Umbilical cord (tissue), 2 donors: ENCODE results near the gene SCN9A. TPM values are rescaled to one million over a fixed set of nuclear protein-coding genes. Genes with fewer than 3 reads are reported as not detected.

Experiments used
- DNase-seq: peaks from one replicate; pipeline ENCODE4 v3.0.0-alpha.2; 2015; ENCODE audit warnings: low spot score
- total RNA-seq: library from RNA; depleted of rRNA; stranded (reverse); fragments of >200 nt; gene quantifications from one replicate; pipeline ENCODE4 v1.2.3, GENCODE V29; 2014; ENCODE audit warnings: low replicate concordance; ENCODE audit not compliant: insufficient read depth

SCN9A gene
- total RNA-seq, 1 donor from 2014 or later = 8.2 TPM

- DNase-seq = peak; percentile 52
Observed at GRCh38 chr2:166180951-166181812, 194.6 kb downstream of the SCN9A start.

DNA sequence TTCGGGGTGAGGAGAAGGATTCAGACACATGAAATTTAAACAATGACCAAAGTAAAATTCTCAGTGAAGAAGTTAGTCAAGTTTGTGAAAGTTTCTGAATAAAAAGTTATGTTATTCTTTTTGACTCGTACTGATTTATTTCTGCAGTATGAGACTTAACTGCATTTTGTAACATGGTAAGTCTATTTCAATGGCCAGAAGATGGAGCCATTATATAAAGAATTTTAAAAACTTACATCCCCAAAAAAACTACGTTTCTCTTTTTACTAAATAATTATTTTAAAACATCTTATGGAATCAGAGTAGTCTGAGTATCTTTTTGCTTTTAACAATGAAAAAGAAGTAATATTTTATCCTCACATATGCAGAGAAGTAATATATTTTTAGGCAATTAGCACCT is 196.5 kb downstream of the SCN9A start:
- DNase-seq = no peak

DNA sequence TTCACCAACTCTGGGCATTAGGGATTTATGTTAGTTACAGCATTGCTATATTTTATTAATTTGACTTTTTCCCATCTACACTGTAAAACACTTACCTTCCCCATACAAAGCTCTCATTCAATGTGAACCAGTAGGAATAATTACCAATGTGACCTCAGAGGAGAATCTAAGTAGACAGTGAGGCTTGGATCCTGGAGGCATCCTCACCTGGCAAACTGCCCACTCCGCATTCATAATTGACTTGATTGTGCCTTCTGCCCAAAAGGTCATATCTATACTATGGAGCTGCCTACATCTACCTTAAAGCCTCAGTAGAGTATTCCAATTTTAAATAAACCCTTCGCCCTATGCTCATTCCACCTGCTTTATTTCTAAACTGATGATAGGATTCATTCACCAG is 202.5 kb downstream of the SCN9A start:
- no peak for DNase-seq

DNA sequence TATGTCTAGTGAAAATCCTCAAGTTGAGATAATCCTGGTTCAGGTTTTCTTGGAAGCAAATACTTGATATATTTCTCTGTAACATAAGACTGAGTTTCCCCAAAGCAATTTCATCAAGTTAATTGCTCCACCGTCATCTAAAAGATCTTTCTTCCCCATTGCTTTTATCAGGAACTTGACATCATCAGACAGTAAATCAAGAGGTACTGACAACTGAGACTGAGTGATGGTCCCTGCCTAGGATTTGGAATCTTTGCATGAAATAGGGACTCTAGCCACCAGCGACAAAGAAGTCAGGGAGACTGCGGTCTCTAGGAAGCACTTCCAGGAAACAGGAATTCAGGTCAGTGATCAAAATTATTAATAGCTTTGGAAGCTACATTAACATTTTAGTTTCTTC is 204.5 kb downstream of the SCN9A start:
- no peak for DNase-seq

- no peak for DNase-seq
Observed at GRCh38 chr2:166170356-166170755, 205.4 kb downstream of the SCN9A start.

DNA sequence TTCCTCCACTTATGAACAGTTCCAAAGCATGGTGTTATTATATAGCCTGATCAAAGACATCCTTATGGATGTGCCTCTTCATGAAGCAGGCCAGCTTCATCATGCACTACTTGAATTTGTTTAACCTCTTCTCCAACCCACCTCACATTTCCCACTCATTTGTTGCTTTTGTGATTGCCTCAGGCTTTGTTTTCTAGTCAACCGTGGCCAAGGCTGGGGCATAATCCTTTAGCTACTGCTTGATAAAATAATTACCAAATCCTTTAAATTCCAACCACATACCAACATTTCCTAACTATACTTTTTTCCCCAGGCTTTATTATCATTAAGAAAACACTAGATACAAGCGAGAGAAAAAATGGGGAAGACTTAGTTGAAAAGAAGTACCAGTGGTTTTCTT is 208.3 kb downstream of the SCN9A start:
- DNase-seq = no peak

GRCh38 chr2:166163775-166164174 is 212.0 kb downstream of the SCN9A start:
- no peak for DNase-seq

GRCh38 chr2:166158546-166158945 is 217.2 kb downstream of the SCN9A start:
- DNase-seq = no peak

GRCh38 chr2:166157578-166157977 is 218.2 kb downstream of the SCN9A start:
- DNase-seq = no peak

- DNase-seq = no peak
Observed at GRCh38 chr2:166156985-166157490, 218.7 kb downstream of the SCN9A start.

DNA sequence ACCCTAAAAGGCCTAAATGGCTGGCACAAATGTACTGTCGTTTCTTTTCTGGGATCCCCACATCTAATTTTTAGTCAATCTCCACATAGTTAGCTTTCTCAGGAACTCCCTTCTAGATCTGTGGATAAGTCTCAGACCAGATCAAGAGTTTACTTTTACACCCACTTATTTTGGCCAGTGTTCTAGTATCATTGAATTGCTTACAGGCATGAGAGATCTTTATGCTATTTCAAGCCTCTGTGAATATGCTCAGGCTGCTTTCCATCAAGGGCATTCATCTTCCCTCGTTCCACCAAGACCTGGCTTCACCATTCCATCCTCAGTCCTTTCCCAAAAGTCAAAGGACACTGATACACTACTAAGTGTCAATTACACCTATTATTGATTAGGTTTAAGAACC is 220.2 kb downstream of the SCN9A start:
- DNase-seq = no peak

DNA sequence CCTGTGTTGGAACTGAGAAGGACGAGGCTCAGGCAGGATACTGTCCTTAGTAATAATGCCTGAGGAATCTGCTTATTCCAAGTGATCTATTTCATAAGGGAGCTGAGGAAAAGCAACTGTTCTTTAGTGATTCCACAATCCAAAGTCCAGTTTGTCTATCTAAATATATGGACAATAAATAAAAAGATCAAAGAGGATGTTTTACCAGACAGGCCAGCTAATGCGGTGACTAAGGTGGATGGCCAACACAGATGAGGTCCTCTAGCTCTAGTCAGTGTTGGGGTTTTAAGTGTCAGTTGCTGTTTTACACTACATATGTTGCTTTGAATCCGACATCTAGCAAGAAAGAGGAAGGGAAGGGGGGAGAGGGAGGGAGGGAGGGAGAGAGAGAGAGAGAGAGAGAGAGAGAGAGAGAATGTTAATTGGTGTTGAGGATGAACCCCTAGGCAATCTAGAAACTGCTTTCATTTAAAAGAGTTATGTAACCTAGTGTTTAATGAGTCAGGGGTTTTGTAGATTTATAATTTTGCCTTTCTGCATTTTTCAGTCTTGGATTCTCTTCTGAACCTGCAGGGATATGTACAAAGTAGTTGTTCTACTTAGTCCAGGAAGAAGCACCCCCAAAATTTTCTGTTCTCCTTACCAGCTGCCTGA is 220.9 kb downstream of the SCN9A start:
- DNase-seq = no peak

DNA sequence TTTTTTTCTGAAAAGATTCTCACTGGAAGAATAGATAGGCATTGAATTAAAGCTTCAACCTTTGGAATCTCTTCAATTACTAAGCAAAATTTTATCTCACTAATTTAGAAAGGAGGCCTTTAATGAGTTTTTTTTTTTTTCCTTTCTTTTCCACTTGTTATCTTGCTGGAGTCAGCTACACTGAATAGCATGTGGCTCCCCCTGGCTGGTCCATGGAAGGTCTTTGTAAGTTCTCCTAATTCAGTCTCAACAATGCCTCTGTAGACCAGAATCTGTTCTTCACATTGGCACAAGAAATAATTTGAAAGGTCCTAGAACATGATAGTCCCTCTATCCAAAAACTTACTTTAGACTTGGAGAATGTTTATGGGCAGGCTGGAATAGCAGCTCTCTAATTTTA is 223.7 kb downstream of the SCN9A start:
- no peak for DNase-seq

DNA sequence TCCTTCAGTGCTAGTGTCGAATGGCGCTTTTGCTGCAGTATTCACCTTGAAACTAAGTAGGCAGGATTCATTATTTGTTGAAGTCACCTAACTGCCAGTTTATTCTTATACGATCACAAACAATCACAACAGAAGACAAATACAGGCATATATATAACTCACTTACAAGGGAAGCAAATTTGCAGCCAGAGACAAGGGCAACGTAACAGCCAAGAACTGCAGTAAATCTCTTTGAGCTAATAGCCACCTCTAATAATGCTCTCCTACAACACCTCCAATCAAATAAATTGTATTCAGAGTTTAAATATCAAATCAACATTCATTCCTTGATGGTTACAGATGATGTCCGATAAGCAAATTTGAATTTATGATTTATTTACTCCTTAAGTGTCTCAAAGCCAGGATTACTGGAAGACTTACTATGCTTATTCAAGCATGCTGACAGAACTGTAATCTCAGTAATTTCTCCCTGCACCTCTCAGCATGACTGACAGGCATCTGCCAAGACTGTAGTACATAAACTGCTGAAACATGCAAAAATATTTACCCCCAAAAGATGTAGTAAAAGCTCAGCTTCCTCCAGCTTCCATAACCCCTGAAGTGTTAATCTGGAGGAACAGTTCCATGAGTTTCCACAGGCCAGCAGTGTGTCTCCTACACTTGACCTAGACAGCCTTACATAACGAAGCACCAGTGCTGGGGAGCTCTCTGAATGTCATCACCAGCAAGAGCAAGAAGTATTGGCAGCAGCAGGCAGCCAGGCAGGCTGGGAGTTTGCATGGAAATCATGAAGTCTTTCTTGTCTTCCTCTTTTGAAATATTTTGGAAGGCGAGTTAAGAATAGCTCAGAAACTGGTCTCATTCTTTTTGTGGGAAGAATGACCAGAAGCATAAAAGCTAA is 227.0 kb downstream of the SCN9A start:
- DNase-seq = no peak

DNA sequence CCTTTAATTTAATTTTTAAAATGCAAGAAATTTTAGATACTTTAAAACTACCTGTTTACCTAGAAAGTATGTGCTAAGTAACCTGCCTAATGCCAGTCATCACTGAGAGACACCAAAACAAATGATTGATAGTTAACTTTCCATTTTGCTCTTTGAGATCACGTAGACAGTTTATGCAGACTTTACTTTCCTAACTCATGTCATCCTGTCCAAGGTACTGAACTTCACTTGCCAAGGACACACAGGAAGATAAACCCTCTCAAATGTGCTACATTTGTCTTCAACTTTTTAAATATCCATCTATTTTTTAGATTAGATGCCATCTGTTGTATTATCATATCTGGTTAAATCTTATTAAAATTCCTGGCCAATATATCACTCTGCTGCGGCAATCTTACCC is 227.9 kb downstream of the SCN9A start:
- no peak for DNase-seq

Other genes starting within 250 kb of the SCN9A start
- gene SCN1A, start 247.9 kb downstream of the SCN9A start, total RNA-seq = 11.1 TPM
- 2.6 TPM for gene SCN7A, start 118.3 kb upstream of the SCN9A start, total RNA-seq